Measurements from ENCODE around the gene PTPRD. TPM values are rescaled to one million over a fixed set of nuclear protein-coding genes. Genes with fewer than 3 reads are reported as not detected.

PTPRD gene
- total and polyA plus RNA-seq, 9 of the 15 experiments (the other 6 are each of a cell fraction or from before 2014, with no cell fraction given) = 0.11 TPM; not detected in 8

DNA sequence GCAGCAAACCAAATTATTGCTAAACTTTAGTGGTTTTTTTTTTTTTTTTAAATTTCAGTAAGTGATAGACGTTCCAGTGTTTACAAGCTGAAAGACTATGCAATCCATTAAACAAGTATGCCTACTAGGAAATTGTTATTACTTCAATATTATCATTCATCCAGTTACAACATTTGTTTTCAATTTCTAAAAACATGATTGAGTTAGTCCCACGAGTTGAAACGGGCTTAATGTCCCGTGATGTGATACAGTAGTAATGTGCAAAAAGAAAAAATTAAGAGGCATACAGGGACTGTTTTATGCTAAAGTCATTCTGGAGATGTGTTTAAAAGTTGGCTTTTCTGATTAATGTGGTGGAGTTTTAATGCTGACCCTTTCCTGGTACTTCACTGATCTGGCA is 2262.9 kb downstream of the PTPRD start (continued):
- TF ChIP-seq, protein P1, sequence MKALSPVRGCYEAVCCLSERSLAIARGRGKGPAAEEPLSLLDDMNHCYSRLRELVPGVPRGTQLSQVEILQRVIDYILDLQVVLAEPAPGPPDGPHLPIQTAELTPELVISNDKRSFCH (CRISPR knock-in tag; IDR thresholded peaks at IDR 0.05) = no peak
- TF ChIP-seq, protein P1 (tag; IDR thresholded peaks at IDR 0.05) = no peak
- TF ChIP-seq ETV6 (IDR thresholded peaks at IDR 0.05; ENCODE audit: borderline replicate concordance in 1 of 2, low read depth in 2 of 2, low read length in 1 of 2) (no peak), ETV6 (CRISPR knock-in tag; IDR thresholded peaks at IDR 0.05; ENCODE audit: borderline replicate concordance) (no peak), MYNN (IDR thresholded peaks at IDR 0.05) (no peak), MYNN (CRISPR knock-in tag; IDR thresholded peaks at IDR 0.05) (no peak)

DNA sequence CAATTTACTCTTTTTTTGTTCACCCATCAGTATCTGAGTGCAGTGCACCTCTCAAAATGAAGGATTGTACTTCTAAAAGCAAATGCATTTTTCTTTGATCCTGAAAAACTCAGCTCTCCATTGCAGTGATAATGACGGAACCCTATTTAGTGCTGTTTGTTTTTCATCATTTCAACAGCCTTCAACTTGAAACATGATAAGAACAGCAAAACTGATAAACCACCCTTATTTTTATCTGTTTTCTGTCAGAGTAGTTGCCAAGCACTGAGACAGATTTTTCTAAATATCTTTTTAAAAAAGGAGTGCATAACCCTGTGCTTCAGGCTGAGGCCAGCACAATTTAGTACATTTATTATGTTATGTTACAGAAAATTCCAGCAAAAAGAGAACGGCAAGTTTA is 2263.4 kb downstream of the PTPRD start:
- Histone ChIP-seq H3K4me2 (ENCODE audit: insufficient read depth, low read length) (no peak overlapping the region), H4K20me1 (replicated peaks; ENCODE audit: control insufficient read depth, insufficient read depth, low read length) (no peaks in the 10 kb centered on the region), H2AFZ (ENCODE audit: low read depth, low read length) (no peak overlapping the region), H3K27me3 (ENCODE audit: control insufficient read depth in 2 of 2, insufficient read depth in 2 of 2, low read length in 2 of 2) (no peaks in the 10 kb centered on the region), H3K79me2 (ENCODE audit: control insufficient read depth, insufficient read depth, low read length) (no peaks in the 10 kb centered on the region), H3K9me1 (ENCODE audit: control insufficient read depth, insufficient read depth, low read length) (no peaks in the 10 kb centered on the region), H3K9ac (ENCODE audit: insufficient read depth in 1 of 2, low read depth in 2 of 2, low read length in 2 of 2) (no peak overlapping the region), H3K36me3 (ENCODE audit: control insufficient read depth, insufficient read depth, low read length) (no peaks in the 10 kb centered on the region), H3K9me3 (replicated peaks; ENCODE audit: control insufficient read depth, insufficient read depth, low read depth, low read length) (no peaks in the 10 kb centered on the region), H3K4me3 (no peak overlapping the region), H3K4me1 (replicated peaks in 1 of 2; ENCODE audit: control insufficient read depth in 2 of 2, insufficient read depth in 2 of 2, low read length in 2 of 2) (no peaks in the 10 kb centered on the region), H3K27ac (ENCODE audit: extremely low read depth, low read depth, low read length) (no peak overlapping the region)
- intact Hi-C loops (cut with micrococcal nuclease) = no loop called here
- 0% methylated on average over 2 of the region's 2 CpGs for WGBS (ENCODE audit: insufficient coverage, low coverage, missing lambda C conversion rate)
- no peak for TF ChIP-seq ZNF197 (CRISPR knock-in tag; IDR thresholded peaks at IDR 0.05; ENCODE audit: low read depth)
- TF ChIP-seq, protein P2, sequence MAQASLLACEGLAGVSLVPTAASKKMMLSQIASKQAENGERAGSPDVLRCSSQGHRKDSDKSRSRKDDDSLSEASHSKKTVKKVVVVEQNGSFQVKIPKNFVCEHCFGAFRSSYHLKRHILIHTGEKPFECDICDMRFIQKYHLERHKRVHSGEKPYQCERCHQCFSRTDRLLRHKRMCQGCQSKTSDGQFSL (CRISPR knock-in tag; IDR thresholded peaks at IDR 0.05) = no peak
- TF ChIP-seq, protein P2 (tag; IDR thresholded peaks at IDR 0.05) = no peak
- TF ChIP-seq, protein P3, sequence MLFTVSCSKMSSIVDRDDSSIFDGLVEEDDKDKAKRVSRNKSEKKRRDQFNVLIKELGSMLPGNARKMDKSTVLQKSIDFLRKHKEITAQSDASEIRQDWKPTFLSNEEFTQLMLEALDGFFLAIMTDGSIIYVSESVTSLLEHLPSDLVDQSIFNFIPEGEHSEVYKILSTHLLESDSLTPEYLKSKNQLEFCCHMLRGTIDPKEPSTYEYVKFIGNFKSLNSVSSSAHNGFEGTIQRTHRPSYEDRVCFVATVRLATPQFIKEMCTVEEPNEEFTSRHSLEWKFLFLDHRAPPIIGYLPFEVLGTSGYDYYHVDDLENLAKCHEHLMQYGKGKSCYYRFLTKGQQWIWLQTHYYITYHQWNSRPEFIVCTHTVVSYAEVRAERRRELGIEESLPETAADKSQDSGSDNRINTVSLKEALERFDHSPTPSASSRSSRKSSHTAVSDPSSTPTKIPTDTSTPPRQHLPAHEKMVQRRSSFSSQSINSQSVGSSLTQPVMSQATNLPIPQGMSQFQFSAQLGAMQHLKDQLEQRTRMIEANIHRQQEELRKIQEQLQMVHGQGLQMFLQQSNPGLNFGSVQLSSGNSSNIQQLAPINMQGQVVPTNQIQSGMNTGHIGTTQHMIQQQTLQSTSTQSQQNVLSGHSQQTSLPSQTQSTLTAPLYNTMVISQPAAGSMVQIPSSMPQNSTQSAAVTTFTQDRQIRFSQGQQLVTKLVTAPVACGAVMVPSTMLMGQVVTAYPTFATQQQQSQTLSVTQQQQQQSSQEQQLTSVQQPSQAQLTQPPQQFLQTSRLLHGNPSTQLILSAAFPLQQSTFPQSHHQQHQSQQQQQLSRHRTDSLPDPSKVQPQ (CRISPR knock-in tag; IDR thresholded peaks at IDR 0.05; ENCODE audit: borderline replicate concordance) = no peak
- TF ChIP-seq, protein P4, sequence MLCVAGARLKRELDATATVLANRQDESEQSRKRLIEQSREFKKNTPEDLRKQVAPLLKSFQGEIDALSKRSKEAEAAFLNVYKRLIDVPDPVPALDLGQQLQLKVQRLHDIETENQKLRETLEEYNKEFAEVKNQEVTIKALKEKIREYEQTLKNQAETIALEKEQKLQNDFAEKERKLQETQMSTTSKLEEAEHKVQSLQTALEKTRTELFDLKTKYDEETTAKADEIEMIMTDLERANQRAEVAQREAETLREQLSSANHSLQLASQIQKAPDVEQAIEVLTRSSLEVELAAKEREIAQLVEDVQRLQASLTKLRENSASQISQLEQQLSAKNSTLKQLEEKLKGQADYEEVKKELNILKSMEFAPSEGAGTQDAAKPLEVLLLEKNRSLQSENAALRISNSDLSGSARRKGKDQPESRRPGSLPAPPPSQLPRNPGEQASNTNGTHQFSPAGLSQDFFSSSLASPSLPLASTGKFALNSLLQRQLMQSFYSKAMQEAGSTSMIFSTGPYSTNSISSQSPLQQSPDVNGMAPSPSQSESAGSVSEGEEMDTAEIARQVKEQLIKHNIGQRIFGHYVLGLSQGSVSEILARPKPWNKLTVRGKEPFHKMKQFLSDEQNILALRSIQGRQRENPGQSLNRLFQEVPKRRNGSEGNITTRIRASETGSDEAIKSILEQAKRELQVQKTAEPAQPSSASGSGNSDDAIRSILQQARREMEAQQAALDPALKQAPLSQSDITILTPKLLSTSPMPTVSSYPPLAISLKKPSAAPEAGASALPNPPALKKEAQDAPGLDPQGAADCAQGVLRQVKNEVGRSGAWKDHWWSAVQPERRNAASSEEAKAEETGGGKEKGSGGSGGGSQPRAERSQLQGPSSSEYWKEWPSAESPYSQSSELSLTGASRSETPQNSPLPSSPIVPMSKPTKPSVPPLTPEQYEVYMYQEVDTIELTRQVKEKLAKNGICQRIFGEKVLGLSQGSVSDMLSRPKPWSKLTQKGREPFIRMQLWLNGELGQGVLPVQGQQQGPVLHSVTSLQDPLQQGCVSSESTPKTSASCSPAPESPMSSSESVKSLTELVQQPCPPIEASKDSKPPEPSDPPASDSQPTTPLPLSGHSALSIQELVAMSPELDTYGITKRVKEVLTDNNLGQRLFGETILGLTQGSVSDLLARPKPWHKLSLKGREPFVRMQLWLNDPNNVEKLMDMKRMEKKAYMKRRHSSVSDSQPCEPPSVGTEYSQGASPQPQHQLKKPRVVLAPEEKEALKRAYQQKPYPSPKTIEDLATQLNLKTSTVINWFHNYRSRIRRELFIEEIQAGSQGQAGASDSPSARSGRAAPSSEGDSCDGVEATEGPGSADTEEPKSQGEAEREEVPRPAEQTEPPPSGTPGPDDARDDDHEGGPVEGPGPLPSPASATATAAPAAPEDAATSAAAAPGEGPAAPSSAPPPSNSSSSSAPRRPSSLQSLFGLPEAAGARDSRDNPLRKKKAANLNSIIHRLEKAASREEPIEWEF (CRISPR knock-in tag; IDR thresholded peaks at IDR 0.05) = no peak
- in situ Hi-C loops (cut with MboI) = no loop called here
- BruUV-seq (replicated peaks) = no TSS peak
- CTCF ChIA-PET (ENCODE audit: low intra/inter-chr PET ratio) = no interaction called here
- FAIRE-seq = no peak
- POLR2A ChIA-PET = no interaction called here
- ATAC-seq = no peak
- DNase-seq (ENCODE audit: extremely low read depth in 1 of 4, low spot score in 3 of 4) = no peak
